Measurements from ENCODE around the gene MINK1.

- no peak for TF ChIP-seq CTCF (conservative IDR thresholded peaks at IDR 0.05 in 1 of 2, IDR thresholded peaks at IDR 0.05 in 1 of 2; ENCODE audit: extremely low read depth in 1 of 2, insufficient read depth in 1 of 2, low read depth in 1 of 2, low read length in 2 of 2)
- no peak for TF ChIP-seq EZH2 (IDR thresholded peaks at IDR 0.05; ENCODE audit: borderline replicate concordance, low read length)
Observed at GRCh38 chr17:4802228-4802627, 30.9 kb upstream of the MINK1 start, which contains the start of gene C17orf114.

Data from mammary epithelial cell (primary cell).